GM21529 (cell line): ENCODE measurements around the gene TEX2.

ENCODE experiments used
- ATAC-seq: cut with Tn5 transposase; IDR thresholded peaks from one replicate; pipeline ENCODE4 v1.9.1; 2021; ENCODE audit not compliant: unreplicated experiment

The TEX2 gene

GRCh38 chr17:64147110-64148016 is 115.7 kb downstream of the TEX2 start:
- no peak for ATAC-seq

- ATAC-seq = no peak
Measured at GRCh38 chr17:64146418-64147109, 116.5 kb downstream of the TEX2 start.

DNA sequence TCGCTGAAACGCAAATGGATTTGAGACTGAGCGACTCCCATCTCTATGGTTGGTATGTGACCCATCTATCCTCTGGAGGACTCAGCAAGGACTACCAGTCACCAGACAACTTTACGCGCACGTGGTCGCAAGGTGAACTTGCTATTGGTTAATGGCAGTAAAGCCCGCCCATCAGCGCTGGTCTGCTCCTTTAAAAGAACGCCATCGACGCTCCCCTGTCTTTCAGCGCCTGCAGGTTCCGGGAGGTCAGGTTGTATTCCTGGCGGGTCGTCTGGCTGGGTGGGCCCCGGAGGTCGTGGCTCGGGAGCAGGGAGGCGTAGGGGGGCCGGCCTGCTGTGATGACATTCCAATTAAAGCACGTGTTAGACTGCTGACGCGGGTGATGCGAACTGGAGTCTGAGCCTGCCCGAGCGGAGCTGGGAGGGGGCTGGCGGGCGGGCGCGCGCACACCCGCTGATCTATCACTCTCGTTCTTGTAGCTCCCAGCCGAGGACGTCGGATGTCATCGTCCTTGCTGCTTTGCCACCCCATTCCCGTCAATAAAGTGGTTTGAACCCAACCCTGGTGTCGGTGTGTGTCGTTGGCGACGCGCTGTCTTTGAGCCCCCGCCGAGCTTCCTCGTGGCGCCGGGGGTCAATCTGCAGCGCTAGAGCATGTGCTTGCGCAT is 117.2 kb downstream of the TEX2 start:
- peak; percentile 93 for ATAC-seq

- no peak for ATAC-seq
Measured at GRCh38 chr17:64145375-64145750, 117.7 kb downstream of the TEX2 start.

DNA sequence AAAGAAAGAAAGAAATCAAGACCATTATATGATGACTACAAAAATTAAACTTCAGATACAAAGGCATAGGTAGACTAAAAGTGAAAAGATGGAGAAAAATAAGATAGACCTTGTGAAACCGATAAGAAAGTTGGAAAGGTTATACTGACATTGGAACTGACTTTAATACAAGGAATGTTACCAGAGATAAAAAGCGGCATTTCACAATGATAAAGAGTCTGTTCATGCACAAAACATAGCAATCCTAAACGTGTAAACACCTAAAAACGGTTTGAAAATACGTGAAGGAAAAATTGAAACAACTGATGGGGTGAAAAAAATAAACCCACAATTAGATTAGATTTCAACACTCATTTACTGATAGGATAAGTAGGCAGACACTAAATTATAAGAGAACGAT is 123.5 kb downstream of the TEX2 start:
- ATAC-seq = no peak

GRCh38 chr17:64138441-64138840 is 124.6 kb downstream of the TEX2 start:
- no peak for ATAC-seq

DNA sequence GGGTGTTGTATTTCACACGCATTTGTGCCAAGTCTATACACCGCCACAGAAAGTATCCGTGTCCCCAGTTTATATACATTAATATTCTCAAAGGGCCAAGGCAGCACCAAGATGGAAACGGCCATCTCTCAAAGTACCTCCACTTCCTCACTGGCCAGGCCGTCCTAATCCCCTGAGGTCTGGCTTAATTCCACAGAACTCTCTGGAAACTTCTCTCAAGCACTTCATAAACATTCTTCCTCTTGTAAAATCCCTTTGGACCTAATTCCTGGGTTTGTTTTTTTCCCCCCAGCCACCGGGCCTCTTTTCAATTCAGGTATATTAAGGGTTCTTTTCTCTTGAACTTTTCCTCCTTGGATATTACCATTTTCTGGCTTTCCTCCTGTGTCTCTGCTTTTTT is 128.1 kb downstream of the TEX2 start:
- ATAC-seq = no peak

DNA sequence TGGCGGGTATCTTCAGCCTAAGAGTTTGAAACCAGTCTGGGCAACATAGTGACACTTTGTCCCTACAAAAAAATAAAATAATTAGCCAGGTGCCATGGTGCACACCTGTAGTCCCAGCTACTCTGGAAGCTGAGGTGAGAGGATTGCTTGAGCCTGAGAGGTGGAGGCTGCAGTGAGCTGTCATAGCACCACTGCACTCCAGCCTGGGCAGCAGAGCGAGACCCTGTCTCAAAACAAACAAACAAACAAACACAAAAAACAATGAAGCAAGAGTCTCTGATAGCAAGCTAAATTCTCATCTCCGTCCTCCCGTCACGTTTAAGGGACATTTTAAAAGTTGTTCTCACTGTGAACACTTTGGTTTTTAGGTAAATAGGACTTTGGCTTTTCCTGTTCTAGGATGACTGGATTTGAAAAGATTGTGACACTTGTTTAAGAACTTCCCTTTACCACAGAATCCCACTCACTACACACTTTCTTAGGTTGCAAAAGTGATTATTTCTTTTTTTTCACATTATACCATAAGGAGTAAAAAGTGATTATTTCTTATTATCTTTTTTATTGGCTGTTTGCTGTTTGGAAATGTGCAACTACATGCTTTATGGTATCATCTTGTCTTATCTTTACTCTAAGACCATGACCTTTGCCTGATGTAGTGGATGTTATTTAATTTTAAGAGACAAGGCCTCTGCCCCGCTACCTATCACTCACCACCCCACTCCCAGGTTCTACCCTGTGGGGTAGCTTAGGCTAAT is 128.7 kb downstream of the TEX2 start:
- ATAC-seq = no peak

DNA sequence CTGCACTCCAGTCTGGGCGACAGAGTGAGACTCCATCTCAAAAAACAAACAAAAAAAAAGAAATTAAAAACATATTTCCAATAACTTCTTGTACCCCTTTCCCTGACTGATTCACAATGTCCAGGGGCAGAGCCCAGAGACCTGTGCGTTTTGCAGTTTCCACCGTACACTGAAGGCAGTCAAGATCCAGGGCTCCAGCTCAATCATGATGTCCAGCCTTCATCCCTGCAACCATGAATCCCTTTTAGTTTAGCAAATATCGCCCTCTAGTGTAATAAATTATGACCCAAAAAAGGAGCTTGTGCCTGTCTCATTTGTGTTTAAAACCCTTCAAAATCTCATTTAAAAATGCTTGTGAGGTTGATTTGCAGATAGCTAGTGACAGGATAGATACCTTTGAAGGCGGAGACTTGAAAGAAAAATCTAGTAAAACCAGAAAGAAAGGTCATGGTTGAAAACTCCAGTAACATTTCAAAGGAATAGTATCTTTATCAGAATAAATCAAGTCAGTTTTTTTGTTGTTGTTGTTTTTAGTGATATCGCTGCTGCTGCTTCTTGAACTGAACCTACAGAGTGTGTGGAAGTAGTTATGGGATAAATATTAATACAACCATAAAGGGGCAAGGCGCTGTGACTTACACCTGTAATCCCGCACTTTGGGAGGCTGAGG is 129.4 kb downstream of the TEX2 start:
- no peak for ATAC-seq

DNA sequence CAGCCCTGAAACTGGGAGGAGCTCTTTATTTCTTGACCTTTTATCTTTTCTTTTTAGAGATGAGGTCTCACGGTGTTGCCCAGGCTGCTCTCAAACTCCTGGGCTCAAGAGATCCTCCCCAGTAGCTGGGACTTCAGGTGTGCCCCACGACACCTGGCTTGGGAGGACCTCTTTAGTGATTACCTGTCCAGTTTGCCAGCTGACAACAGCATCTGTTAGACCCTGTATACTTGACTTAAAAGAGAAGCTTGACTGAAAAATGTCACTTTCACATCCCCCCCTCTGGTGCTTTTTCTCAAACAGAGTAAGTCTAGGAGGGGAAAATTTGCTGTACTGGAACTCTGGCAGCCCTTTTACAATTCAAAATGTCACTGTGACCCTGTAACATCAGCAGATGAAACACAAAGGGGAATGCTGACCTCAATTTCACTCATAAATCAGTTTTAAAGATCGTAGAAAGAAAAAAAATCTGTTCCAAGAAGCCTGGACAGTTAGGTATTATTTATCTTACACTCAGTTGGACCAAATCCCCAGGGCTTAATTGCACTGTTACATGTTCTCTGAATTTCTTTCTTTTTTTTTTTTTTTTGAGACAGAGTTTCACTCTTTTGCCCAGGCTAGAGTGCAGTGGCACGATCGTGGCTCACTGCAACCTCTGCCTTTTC is 131.3 kb downstream of the TEX2 start:
- no peak for ATAC-seq

GRCh38 chr17:64130559-64131001 is 132.5 kb downstream of the TEX2 start:
- peak; percentile 24 for ATAC-seq

DNA sequence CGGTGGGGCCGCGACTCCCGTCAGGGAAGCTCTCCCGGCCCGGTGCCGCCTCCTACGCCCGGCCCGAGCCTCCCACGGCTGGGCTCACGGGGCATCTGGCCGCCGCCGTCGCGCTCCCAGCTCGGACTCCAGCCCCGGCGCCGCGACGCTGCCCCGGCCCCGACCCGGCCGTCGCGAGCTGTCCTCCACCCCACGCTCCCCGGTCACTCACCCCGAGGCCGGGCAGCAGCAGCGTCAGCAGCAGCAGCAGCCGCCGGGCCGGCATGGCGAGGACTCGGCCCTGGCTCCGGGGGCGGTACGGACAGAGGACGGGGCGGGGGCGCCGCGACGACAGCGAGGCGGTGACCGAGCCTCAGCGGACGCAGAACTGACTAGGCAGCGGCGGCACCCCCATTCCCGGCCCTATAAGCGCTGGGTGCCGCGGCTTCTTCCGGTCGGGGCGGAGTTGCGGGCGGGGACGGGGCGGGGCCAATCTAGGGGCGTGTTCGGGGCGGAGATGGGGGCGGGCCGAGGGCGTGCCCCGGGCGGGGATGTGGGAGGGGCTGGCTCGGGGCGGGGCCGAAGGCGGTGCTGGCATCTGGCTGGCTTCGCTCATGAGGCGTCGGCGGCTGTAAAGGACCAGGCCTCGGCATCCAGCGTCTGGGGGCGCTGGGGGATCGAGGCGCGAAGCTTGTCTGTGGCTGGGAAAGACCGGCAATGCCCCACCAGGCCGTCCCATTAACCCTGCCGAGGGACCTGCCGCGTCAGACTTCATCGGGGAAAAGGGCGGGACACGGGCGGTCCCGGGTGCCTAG is 133.1 kb downstream of the TEX2 start, which contains the start of gene ERN1:
Gene ERN1 (minus strand): TSS at position 380 of the 794 bp plus-strand sequence. CDS start 115 bp downstream, at position 265.
- peak; percentile 69 for ATAC-seq

- no peak for ATAC-seq
Measured at GRCh38 chr17:64129515-64129764, 133.6 kb downstream of the TEX2 start.

GRCh38 chr17:64128787-64129514 is 134.1 kb downstream of the TEX2 start:
- ATAC-seq = no peak

DNA sequence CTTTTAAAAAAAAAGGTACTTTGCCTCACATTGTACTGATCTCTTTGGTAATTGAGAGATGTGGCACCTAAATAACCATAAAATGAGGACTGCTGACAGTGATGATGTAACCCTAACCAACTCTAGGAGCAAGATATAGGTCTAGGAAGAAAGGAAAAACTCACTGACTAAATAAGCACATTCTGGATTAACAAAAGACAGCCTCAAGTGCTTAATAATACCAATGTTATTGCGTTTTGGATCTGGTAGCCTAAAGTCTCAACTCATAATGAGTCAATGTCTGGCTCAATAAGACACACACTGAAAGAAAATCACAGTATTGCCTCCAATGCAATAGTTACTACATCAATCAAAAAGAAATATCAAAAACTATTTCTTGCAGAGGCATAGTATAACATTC is 136.1 kb downstream of the TEX2 start:
- no peak for ATAC-seq

DNA sequence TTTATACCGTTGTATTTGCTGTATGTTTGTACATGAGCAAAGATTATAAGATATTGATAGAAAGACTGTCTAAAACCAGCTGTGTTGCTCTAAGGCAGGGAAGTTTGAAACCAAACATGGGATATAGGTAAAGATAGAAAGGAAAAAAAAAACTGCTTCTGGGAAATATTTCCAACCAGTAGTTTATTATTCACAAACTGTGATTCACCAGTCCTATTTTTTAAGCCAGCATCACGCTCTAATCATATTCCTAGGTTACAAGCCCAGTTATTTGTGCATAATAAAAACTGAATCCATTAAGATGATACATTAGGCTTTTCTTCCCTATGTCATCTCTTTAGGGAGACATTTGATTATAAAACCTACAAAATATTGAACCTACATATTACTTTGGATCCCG is 137.1 kb downstream of the TEX2 start:
- no peak for ATAC-seq

- no peak for ATAC-seq
Measured at GRCh38 chr17:64124609-64125008, 138.5 kb downstream of the TEX2 start.

- no peak for ATAC-seq
Measured at GRCh38 chr17:64123114-64123513, 139.9 kb downstream of the TEX2 start.
